ENCODE data around the gene MGARP.

DNA sequence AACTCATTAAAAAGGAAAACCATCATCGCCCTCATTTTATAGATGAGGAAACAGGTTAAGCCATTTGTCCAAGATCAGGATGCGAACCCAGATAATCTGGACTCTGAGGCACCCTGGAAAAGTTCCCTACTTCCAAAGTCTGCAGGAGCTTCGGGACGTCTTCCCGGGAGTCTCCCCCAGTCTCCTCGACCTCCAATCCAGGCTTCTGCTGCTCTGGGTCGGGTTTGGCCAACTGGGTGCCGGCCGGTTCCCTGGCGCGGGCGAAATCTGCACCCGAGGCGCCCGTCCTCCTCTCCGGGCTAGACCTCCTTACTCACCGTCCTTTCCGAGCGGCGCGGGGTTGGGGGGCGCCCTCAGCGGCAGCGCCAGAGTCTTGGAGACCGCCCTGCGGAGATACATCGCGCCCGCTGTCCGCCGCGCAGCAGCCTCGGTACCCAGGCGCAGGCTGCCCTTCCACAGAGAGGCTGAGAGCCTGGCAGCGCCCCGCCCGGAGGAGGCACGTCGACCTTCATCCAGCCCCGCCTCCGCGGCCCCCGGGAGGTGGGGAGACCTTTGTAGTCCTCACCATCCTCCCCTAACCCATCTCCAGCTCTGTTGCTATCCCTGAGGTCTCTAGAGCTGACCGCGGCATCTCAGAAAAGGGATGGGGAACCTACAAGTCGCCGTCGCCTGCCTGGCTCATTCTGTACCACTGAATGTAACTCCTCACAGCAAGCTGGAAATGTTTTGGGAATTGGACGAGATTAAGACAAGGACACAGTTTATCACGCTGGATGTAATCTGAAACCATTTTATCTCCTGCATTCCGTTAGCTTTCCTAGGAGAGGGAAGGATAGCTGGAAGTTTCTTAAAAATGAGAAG, at the start of gene MGARP:
- no peak for TF ChIP-seq FOXJ3 (CRISPR knock-in tag; IDR thresholded peaks at IDR 0.05)
- TF ChIP-seq, protein P1, sequence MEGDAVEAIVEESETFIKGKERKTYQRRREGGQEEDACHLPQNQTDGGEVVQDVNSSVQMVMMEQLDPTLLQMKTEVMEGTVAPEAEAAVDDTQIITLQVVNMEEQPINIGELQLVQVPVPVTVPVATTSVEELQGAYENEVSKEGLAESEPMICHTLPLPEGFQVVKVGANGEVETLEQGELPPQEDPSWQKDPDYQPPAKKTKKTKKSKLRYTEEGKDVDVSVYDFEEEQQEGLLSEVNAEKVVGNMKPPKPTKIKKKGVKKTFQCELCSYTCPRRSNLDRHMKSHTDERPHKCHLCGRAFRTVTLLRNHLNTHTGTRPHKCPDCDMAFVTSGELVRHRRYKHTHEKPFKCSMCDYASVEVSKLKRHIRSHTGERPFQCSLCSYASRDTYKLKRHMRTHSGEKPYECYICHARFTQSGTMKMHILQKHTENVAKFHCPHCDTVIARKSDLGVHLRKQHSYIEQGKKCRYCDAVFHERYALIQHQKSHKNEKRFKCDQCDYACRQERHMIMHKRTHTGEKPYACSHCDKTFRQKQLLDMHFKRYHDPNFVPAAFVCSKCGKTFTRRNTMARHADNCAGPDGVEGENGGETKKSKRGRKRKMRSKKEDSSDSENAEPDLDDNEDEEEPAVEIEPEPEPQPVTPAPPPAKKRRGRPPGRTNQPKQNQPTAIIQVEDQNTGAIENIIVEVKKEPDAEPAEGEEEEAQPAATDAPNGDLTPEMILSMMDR (IDR thresholded peaks at IDR 0.05): no peak
- TF ChIP-seq, protein P2, sequence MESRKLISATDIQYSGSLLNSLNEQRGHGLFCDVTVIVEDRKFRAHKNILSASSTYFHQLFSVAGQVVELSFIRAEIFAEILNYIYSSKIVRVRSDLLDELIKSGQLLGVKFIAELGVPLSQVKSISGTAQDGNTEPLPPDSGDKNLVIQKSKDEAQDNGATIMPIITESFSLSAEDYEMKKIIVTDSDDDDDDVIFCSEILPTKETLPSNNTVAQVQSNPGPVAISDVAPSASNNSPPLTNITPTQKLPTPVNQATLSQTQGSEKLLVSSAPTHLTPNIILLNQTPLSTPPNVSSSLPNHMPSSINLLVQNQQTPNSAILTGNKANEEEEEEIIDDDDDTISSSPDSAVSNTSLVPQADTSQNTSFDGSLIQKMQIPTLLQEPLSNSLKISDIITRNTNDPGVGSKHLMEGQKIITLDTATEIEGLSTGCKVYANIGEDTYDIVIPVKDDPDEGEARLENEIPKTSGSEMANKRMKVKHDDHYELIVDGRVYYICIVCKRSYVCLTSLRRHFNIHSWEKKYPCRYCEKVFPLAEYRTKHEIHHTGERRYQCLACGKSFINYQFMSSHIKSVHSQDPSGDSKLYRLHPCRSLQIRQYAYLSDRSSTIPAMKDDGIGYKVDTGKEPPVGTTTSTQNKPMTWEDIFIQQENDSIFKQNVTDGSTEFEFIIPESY (IDR thresholded peaks at IDR 0.05; ENCODE audit: borderline replicate concordance, low read depth): no peak
- TF ChIP-seq JUND (IDR thresholded peaks at IDR 0.05): no peak
- no peak for TF ChIP-seq RXRA (IDR thresholded peaks at IDR 0.05; ENCODE audit: borderline replicate concordance, low read depth)
- no peak for TF ChIP-seq GABPA (IDR thresholded peaks at IDR 0.05; ENCODE audit: low read depth)
- no peak for TF ChIP-seq FOXM1 (IDR thresholded peaks at IDR 0.05; ENCODE audit: low read depth)
